ENCODE results near the gene SLC38A11.
"Not testable (repeated sequence)": the region's sequence is repeated elsewhere in the genome, so short reads cannot be mapped to it uniquely, and the experiment has no call there.

SLC38A11 gene

GRCh38 chr2:164954954-164955701, at the start of gene SLC38A11:
SLC38A11 (minus strand) TSS chr2:164955525; CDS start chr2:164955247, 278 bp downstream.
- DNase-seq (ENCODE audit: low read depth): no peak
- H3K4me3 ChIP-seq (ENCODE audit: low read depth, low read length): no peak within 1 kb of the TSS
- no peak for TF ChIP-seq CTCF (IDR thresholded peaks at IDR 0.05; ENCODE audit: control insufficient read depth, extremely low read depth, insufficient read depth)

GRCh38 chr2:165003443-165004130, 48.3 kb upstream of the SLC38A11 start:
- DNase-seq (ENCODE audit: low read depth): no peak
- no peak overlapping the region for H3K4me3 ChIP-seq (ENCODE audit: low read depth, low read length)
- TF ChIP-seq CTCF (IDR thresholded peaks at IDR 0.05; ENCODE audit: control insufficient read depth, extremely low read depth, insufficient read depth): no peak

- no peak for DNase-seq (ENCODE audit: low read depth)
- no peak overlapping the region for H3K4me3 ChIP-seq (ENCODE audit: low read depth, low read length)
- TF ChIP-seq CTCF (IDR thresholded peaks at IDR 0.05; ENCODE audit: control insufficient read depth, extremely low read depth, insufficient read depth): no peak
Observed at GRCh38 chr2:165002638-165003037, 47.3 kb upstream of the SLC38A11 start.

- peak overlapping the region; percentile 39 for H3K4me3 ChIP-seq (ENCODE audit: low read depth, low read length)
- not testable (repeated sequence) for DNase-seq (ENCODE audit: low read depth)
Observed at GRCh38 chr2:164994664-164995299, 39.5 kb upstream of the SLC38A11 start.

- no peak for TF ChIP-seq CTCF (IDR thresholded peaks at IDR 0.05; ENCODE audit: control insufficient read depth, extremely low read depth, insufficient read depth)
- H3K4me3 ChIP-seq (ENCODE audit: low read depth, low read length): no peak overlapping the region
- DNase-seq (ENCODE audit: low read depth): no peak
Observed at GRCh38 chr2:164993287-164994016, 38.1 kb upstream of the SLC38A11 start.

- peak; percentile 48 for TF ChIP-seq CTCF (IDR thresholded peaks at IDR 0.05; ENCODE audit: control insufficient read depth, extremely low read depth, insufficient read depth)
- peak; percentile 54 for DNase-seq (ENCODE audit: low read depth)
- no peak overlapping the region for H3K4me3 ChIP-seq (ENCODE audit: low read depth, low read length)
Observed at GRCh38 chr2:164992818-164993217, 37.5 kb upstream of the SLC38A11 start.

- not testable (repeated sequence) for DNase-seq (ENCODE audit: low read depth); H3K4me3 ChIP-seq (ENCODE audit: low read depth, low read length)
Observed at GRCh38 chr2:164992093-164992454, 36.7 kb upstream of the SLC38A11 start.

GRCh38 chr2:164991361-164992092, 36.2 kb upstream of the SLC38A11 start:
- DNase-seq (ENCODE audit: low read depth); H3K4me3 ChIP-seq (ENCODE audit: low read depth, low read length): not testable (repeated sequence)

GRCh38 chr2:164990953-164991352, 35.6 kb upstream of the SLC38A11 start:
- DNase-seq (ENCODE audit: low read depth); H3K4me3 ChIP-seq (ENCODE audit: low read depth, low read length): not testable (repeated sequence)

- not testable (repeated sequence) for DNase-seq (ENCODE audit: low read depth); H3K4me3 ChIP-seq (ENCODE audit: low read depth, low read length)
Observed at GRCh38 chr2:164988805-164989204, 33.5 kb upstream of the SLC38A11 start.

GRCh38 chr2:164986027-164986426, 30.7 kb upstream of the SLC38A11 start:
- DNase-seq (ENCODE audit: low read depth); H3K4me3 ChIP-seq (ENCODE audit: low read depth, low read length): not testable (repeated sequence)
